Choroid plexus epithelial cell (primary cell): Measurements from ENCODE around the gene IRGQ.
A peak's percentile ranks its signal among the peaks of the same experiment; 100 is the strongest.

ENCODE experiments used
- DNase-seq: peaks from one replicate; pipeline ENCODE4 v3.0.0-alpha.2; 2010; ENCODE audit warnings: low read depth
- H3K4me3 ChIP-seq: 2 replicates; pipeline ENCODE4 v1.5.1; 2011; ENCODE audit warnings: low read depth, mild to moderate bottlenecking, control low read depth, low read length, moderate library complexity
- CTCF ChIP-seq: conservative IDR thresholded peaks from 2 replicates; pipeline ENCODE4 v1.5.1; 2011; ENCODE audit warnings: low read depth, mild to moderate bottlenecking, control low read depth, inconsistent platforms, low read length, moderate library complexity

The IRGQ gene

GRCh38 chr19:43595999-43596841 lies at the start of gene IRGQ, which contains the start of gene ZNF576:
Gene IRGQ (minus strand): TSS chr19:43596134. CDS start chr19:43595338, 796 bp downstream.
Gene ZNF576 (plus strand): TSS chr19:43596595. CDS start chr19:43597109, 514 bp downstream.
- TF ChIP-seq CTCF = peak; percentile 23
- DNase-seq = peak; percentile 100
- H3K4me3 ChIP-seq = peak within 1 kb of the TSS; percentile 85

GRCh38 chr19:43644181-43644580 lies 48.2 kb upstream of the IRGQ start:
- DNase-seq = no peak
- TF ChIP-seq CTCF = no peak

GRCh38 chr19:43643326-43643725 lies 47.4 kb upstream of the IRGQ start:
- DNase-seq = no peak
- TF ChIP-seq CTCF = no peak
- no peak overlapping the region for H3K4me3 ChIP-seq

More at GRCh38 chr19:43644181-43644580, 48.2 kb upstream of the IRGQ start:
- H3K4me3 ChIP-seq = no peak overlapping the region

GRCh38 chr19:43642531-43642930 lies 46.6 kb upstream of the IRGQ start:
- no peak overlapping the region for H3K4me3 ChIP-seq
- no peak for TF ChIP-seq CTCF
- DNase-seq = no peak

- no peak for TF ChIP-seq CTCF
- no peak for DNase-seq
- H3K4me3 ChIP-seq = no peak overlapping the region
Measured at GRCh38 chr19:43641333-43641732, 45.4 kb upstream of the IRGQ start.

GRCh38 chr19:43640424-43640757 lies 44.5 kb upstream of the IRGQ start:
- no peak for TF ChIP-seq CTCF
- H3K4me3 ChIP-seq = peak overlapping the region; percentile 60
- no peak for DNase-seq
